Upper lobe of left lung (tissue), 4 donors: Measurements from ENCODE around the gene NOP9.

Experiments
- POLR2AphosphoS5 ChIP-seq, 2 donors: sonication (generic); formaldehyde crosslinking; IDR thresholded peaks; one replicate each; pipeline ENCODE4 v1.5.1; 2017; ENCODE audit warnings: antibody characterized with exemption in 2 of 2
- TF ChIP-seq, protein P1 (sequence below), 6 experiments: fragments of 450-650 bp in 4 of 6; fragments of 200-600 bp in 2 of 6; sonication (generic) in 2 of 6; IDR thresholded peaks; one replicate each; pipeline ENCODE4 v1.5.1; 2016 to 2019; ENCODE audit warnings: antibody characterized with exemption in 6 of 6

DNA sequence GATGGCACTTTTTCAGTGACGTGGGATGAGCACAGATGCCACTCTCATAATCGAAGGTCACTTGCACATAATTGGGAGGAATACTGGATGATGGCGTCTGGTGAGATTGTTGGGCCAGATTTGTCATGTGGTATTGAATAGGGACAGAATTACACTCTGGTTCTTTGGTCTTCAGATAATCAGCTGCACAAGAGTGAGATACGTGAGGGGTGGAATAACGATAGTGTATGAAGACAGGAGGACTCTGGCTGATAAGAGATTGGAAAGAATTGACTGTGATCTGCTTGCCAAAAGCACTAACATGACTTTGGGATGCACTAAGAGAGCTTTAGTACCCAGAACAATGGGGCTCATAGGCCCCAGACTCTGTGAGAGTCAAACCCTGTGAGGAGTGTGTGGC is 21.2 kb upstream of the NOP9 start:
- TF ChIP-seq, protein P1, sequence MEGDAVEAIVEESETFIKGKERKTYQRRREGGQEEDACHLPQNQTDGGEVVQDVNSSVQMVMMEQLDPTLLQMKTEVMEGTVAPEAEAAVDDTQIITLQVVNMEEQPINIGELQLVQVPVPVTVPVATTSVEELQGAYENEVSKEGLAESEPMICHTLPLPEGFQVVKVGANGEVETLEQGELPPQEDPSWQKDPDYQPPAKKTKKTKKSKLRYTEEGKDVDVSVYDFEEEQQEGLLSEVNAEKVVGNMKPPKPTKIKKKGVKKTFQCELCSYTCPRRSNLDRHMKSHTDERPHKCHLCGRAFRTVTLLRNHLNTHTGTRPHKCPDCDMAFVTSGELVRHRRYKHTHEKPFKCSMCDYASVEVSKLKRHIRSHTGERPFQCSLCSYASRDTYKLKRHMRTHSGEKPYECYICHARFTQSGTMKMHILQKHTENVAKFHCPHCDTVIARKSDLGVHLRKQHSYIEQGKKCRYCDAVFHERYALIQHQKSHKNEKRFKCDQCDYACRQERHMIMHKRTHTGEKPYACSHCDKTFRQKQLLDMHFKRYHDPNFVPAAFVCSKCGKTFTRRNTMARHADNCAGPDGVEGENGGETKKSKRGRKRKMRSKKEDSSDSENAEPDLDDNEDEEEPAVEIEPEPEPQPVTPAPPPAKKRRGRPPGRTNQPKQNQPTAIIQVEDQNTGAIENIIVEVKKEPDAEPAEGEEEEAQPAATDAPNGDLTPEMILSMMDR (IDR thresholded peaks at IDR 0.05) = no peak
- TF ChIP-seq POLR2AphosphoS5 (IDR thresholded peaks at IDR 0.05) = no peak
